Adrenal gland (tissue), 5 donors: ENCODE data around the gene BCL2L11.

Experiments used
- CTCF ChIP-seq, 6 experiments: fragments of 450-650 bp in 4 of 6; fragments of 200-600 bp in 2 of 6; sonication (generic) in 1 of 6; IDR thresholded peaks; 1 replicate in 5 of 6; 2 replicates in 1 of 6; pipeline versions ENCODE4 v1.5.1 to v1.8.0; 2016 to 2021; ENCODE audit warnings: antibody characterized with exemption in 6 of 6, mild to moderate bottlenecking in 2 of 6, moderate library complexity in 1 of 6
- POLR2A ChIP-seq, 2 donors: fragments of 450-650 bp; IDR thresholded peaks; one replicate each; pipeline ENCODE4 v1.6.1; 2017; ENCODE audit warnings: antibody characterized with exemption in 2 of 2, mild to moderate bottlenecking in 2 of 2, moderate library complexity in 1 of 2
- donor health status: DM: no; HTN: no; CAD: no.

DNA sequence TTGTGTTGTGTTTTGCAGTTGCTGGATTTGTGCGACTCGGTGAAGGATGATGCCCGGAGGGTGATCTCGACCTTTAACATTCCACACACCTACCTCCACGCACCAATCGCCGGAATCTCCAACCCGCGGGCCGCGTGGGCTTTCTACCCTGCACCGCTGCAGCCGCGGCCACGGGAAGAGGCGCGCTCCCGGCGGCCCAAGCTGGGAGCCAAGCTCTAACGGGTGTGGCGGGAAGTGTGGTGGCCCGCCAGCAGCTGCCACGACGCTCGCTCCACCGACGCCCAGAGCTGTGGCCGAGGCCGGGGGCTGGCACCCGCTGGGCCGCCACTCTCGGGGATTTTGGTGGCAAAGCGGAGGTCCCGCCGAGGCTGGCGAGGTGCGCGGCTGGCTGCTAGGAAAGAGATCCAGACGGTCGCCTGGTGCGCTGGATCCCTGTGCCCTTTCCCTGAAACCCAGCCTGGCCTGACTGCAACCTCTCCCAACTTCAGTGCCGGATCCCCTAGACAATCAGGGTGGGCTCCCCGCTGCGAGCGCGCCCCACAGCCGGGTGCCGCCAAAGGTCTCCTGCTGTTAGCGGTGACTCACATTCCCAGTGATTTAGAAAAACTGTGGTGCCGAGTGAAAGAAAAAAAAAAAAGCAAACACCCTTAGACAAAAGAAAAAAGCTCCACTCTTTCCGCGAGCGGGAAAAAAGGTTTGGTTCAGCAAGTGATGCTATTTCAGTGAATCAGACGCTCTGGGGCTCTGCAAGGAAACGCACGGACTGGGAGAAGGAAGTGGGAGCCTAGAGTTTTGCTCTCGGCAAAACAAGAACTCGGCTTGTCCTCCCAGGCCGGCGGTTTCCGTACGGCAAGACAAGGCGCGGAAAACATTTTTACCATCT lies 2.9 kb upstream of the BCL2L11 start:
- TF ChIP-seq CTCF (IDR thresholded peaks at IDR 0.05): no peak
- TF ChIP-seq POLR2A (IDR thresholded peaks at IDR 0.05): no peak
